KBM-7 (cell line): ENCODE measurements around the gene KCNK10.
"Not testable (repeated sequence)": the region's sequence is repeated elsewhere in the genome, so short reads cannot be mapped to it uniquely, and the experiment has no call there.

Experiments
- DNase-seq: peaks from one replicate; pipeline ENCODE4 v3.0.0-alpha.2; 2015
- in situ Hi-C: fragments of 300-500 bp; cut with MboI; formaldehyde crosslinking; loops from 2 replicates; pipeline ENCODE4 v1.14.3; 2020; ENCODE audit warnings: low sequenced_read_pairs, low pct_unique_long_range_greater_than_20kb, mixed read lengths

Gene KCNK10

DNA sequence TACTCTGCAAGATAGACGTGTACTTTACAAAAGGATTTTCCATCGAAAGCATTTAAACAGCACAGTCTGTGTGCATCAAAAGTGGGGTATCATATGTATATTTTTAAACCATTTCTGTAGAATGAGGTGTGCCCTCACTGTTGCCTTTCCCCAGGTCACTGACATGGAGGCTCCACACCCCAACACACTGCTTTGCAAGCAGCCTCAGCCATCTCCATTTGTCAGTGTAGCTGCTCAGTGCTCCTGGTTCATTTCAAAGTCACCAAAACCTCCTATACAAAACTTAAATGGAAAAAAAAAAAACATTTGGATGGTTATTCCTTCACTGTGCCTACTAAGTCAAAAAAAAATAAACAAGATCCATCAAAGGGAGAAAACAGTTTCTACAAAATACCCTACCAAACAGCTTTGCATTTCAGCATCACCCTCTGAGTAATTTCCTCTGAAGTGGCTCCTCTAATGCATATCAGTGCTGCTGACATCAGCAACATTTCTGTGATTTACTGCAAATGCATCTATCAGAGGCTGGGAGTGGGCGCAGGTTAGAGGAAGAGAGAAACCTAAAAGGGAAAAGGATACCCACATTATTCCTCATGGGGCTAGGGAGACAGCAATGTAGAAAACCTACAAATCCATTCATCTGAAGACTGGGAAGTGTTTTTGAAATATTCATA lies 46.0 kb downstream of the KCNK10 start:
- in situ Hi-C loops, result no loop called here
- no peak for DNase-seq

DNA sequence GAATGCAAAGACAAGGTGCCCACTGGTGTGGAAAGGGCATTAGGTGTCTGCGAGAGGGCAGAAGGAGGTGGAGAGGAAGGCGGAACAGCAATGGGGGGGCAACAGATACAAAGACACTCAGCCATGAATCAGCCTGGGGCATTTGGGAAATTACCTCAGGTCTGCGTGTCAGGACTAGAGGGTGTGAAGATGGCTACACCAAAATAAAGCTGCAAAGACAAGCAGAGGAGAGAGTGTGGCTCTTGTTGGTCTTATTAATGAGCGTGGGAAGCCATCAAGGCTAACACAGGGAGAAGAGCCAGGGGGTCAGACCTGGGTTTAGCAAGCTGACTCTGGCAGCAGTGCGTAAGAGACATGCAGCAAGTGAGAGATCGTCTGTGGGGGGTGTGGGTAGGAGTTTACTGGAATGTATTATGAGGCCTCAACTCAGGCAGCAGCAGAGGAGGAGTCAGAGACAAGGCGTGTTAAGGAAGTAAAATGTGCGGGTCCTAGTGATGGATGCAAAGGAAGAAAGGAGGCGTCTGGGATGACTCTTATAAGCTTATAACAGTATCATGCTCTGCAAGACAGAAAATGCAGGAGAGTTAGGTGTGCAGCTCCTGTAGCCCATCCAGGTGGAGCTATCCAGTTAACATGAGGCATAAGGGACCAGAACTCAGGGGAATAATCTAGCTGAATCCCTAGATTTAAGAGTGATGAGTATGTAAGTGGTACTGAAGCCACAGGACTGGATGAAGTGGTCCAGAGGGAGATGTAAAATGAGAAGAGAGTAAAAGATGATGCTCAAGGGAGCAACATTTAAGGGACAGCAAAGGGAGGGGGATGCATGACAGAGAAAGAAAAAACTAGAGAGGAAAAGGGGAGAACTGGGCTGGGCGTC lies 50.4 kb downstream of the KCNK10 start:
- DNase-seq, result no peak
- in situ Hi-C loops, result no loop called here

GRCh38 chr14:88271205-88271604 lies 51.9 kb downstream of the KCNK10 start:
- in situ Hi-C loops, result no loop called here

GRCh38 chr14:88270776-88271175 lies 52.3 kb downstream of the KCNK10 start:
- in situ Hi-C loops, result no loop called here
- DNase-seq, result no peak

More at GRCh38 chr14:88271205-88271604, 51.9 kb downstream of the KCNK10 start:
- no peak for DNase-seq

DNA sequence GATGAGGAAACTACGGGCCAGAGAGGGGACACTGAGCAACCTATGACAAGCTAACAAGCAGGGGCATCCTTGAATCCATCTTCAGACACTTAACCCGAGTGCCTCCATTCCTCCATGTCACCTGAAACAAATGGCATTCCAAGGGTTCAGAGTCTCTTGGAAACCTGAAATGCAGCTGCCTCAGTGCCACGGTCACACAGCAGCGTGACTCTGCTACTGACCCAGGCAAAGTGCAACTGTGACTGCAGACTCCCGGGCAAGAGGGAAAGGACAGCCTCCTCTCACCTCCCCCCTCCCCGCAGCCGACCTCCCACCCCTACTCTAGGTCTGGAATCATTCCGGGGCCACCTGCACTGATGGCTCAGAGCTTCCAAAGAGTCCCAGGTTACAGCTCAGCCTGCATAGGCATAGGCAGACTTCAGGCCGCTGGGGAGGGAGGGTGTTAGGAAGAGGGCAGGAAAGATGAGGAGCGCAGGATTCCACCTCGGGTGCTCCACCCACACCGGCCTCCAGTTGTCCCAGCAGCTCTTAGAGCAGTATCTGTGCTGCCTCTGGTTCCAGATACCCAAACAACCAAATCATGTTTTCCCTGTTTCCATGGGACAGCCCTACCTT lies 53.2 kb downstream of the KCNK10 start:
- no peak for DNase-seq
- in situ Hi-C loops, result no loop called here

DNA sequence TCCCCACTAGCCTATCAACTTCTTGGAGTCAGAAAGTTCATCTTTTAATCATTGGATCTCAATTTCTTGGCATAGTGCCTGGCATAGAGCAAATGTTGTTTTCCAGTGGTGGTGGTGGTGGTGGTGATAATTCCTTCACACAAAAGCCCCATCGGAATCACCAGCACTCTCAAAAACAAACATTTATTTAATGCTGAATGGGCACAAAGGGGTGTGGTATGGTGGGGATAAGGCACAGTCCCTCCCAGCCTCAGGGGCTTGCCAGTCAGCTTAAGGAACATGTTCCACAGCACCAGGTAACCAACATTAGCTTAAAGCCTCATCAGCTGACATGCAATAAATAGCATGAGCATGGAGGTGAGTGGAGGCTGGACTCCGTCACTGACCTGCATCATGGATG lies 56.6 kb downstream of the KCNK10 start:
- DNase-seq, result no peak
- in situ Hi-C loops, result no loop called here

DNA sequence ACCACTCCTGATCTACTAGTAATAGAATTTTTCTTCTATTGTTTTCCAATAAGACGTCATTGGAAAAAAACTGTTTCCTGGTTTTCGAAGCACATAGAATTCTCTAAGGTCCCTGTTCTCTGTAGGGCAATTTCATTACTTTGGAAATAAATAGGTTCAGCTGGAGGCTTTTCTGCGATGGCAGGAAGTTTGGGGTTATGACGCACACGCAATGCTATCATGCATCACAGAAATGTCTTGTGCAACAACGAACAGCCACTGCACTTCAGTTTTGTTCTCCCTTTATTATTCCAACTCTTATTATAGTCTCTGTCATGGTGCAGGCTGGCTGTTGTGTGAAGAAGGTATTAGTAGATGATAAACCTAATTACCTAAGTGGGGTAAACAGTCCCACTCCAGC lies 59.0 kb downstream of the KCNK10 start:
- DNase-seq, result no peak
- in situ Hi-C loops, result no loop called here

DNA sequence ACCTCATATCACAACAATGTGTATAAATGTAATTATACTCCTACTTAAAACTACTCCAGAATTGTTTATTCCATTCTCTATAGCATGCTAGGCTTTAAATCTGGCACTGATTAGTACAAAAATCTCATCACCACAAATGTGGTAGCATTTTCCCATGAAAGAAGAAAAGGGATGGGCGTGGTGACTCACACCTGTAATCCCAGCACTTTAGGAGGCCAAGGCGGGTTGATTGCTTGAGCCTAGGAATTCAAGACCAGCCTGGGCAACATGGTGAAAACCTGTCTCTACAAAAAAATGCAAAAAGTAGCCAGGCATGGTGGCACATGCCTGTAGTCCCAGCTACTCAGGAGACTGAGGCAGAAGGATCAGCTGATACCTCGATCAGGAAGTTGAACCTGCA lies 61.8 kb downstream of the KCNK10 start:
- in situ Hi-C loops, result not testable (repeated sequence)

GRCh38 chr14:88258021-88258420 lies 65.0 kb downstream of the KCNK10 start:
- in situ Hi-C loops, result no loop called here
- DNase-seq, result no peak

More for the DNA sequence above, 61.8 kb downstream of the KCNK10 start:
- not testable (repeated sequence) for DNase-seq

- DNase-seq, result peak; percentile 14
Measured at GRCh38 chr14:88256997-88257950, 65.8 kb downstream of the KCNK10 start.

DNA sequence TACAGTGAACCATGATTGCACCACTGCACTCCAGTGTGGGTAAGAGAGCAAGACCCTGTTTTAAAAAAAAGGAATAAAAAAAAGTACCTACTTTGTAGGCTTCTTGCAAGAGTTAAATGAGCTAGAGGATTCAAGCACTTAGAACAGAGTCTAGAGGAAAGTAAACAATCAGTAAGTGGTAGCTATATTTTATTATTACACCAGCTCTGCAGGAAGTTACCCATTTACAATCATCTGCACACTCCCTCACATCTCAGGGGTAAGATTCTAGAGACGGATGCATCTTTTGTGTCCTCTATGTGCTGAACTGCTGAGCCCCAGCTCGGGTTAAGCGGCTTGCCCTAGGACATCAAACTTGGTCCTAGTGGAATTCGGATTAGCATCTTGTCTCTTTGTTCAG lies 67.3 kb downstream of the KCNK10 start:
- no peak for DNase-seq
- in situ Hi-C loops, result no loop called here

More at GRCh38 chr14:88256997-88257950, 65.8 kb downstream of the KCNK10 start:
- in situ Hi-C loops, result no loop called here

DNA sequence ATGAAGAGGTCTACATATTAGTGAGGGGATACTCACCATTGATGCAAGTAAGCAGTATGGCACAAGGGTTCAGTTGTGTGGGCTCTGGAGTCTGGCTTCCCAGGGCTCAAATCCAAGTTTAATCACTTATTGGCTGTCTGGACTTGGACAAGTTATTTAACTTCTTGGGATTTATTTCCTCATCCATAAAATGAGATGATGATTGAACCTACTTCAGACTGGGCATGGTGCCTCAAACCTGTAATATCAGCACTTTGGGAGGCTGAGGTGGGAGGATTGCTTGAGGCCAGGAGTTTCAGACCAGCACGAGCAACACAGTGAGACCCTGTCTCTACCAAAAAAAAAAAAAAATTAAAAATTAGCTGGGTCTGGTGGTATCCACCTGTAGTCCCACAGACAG lies 67.9 kb downstream of the KCNK10 start:
- in situ Hi-C loops, result no loop called here
- no peak for DNase-seq

GRCh38 chr14:88252498-88252897 lies 70.6 kb downstream of the KCNK10 start:
- in situ Hi-C loops, result no loop called here
- DNase-seq, result no peak

- DNase-seq, result no peak
- in situ Hi-C loops, result no loop called here
Measured at GRCh38 chr14:88251650-88252049, 71.4 kb downstream of the KCNK10 start.

GRCh38 chr14:88249266-88249665 lies 73.8 kb downstream of the KCNK10 start:
- DNase-seq, result no peak
- in situ Hi-C loops, result no loop called here

DNA sequence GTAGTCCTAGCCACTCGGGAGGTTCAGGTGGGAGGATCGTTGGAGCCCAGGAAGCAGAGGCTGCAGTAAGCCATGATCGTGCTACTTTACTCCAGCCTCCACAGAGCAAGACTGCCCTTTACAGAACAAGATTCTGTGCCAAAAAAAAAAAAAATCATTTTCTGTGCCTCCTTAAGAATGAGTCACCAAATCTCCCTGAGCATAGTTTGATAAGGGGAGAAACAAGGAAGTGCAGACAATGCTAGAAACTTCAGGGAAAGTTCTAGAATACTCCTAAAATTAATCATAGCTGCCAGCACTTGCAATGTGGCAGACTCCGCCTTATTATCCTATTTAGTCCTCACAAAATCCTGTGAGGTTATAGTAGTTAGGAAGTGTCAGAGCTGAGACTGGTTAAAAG lies 74.5 kb downstream of the KCNK10 start:
- DNase-seq, result no peak

DNA sequence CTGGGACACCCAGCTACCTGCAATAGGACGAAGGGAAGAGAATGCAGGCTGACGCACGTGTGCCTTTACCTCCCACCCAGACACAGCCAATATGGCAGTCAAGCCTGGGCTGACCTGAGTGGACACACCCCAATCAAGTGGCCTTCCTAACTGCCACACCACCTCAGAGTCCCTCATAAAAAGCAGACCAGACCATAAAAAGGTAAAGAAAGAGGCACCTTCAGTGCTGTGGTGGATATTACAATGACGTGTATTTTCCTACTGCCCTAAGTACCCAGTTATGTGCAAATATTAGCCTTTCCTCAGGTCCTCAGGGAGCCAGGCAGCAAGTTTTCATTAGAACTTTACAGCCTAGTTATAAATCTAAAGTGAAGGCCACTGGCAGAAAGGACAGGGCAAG lies 75.8 kb downstream of the KCNK10 start:
- in situ Hi-C loops, result no loop called here
- no peak for DNase-seq

More for the DNA sequence above, 74.5 kb downstream of the KCNK10 start:
- in situ Hi-C loops, result no loop called here

DNA sequence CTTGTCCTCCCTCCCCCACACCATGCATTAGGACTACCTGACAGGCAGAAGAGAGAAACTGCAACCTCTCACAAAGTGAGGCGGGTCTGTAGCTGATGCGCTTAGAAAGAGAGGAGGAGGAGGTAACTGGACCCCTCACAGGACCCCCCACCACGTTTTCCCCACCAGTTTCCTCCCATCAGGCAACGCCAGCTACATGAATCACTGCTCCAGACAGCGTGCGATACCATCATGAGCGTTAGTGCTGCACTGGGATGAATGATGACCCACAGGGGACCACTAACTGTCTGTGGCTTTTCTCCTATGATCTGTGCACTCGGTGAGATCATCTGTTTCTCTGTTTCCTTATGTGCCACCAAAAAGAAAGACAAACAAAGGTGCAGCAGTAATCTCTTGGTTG lies 77.7 kb downstream of the KCNK10 start:
- no peak for DNase-seq
- in situ Hi-C loops, result no loop called here

- DNase-seq, result no peak
- in situ Hi-C loops, result no loop called here
Measured at GRCh38 chr14:88243946-88244345, 79.1 kb downstream of the KCNK10 start.
